ENCODE results near the gene DMAP1. TPM values are rescaled to one million over a fixed set of nuclear protein-coding genes. Genes with fewer than 3 reads are reported as not detected.
A peak's percentile ranks its signal among the peaks of the same experiment; 100 is the strongest.

The DMAP1 gene
- total and polyA plus RNA-seq, 9 of the 15 experiments (the other 6 are each of a cell fraction or from before 2014, with no cell fraction given) = 1.5 to 51.2 (median 30.3) TPM

DNA sequence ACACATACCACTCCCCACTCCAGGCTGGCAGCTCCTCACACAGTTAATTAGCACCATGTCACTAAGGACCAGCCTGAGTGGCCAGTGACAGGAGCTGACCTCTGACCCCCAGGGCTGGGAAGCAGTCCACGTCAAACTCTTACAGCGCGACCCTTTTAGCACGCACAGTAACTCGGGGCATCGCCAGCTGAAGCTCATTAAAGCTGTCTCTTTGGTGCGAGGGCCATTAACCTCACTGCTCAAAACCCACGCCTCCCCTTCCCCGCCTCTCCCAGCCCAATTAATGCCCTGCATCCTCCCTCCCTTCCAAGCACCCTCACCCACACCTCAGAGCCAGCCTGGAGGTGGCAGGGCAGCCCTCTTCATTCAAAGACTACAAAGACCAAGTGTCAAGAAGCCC is 31.7 kb downstream of the DMAP1 start:
- 88% methylated on average over 9 of the region's 9 CpGs for WGBS (ENCODE audit: insufficient coverage, low coverage, missing lambda C conversion rate)
- CTCF ChIA-PET (ENCODE audit: low intra/inter-chr PET ratio) = no interaction called here
- Histone ChIP-seq H3K9ac (ENCODE audit: insufficient read depth in 1 of 2, low read depth in 2 of 2, low read length in 2 of 2) (peak overlapping the region in 1 of 2 experiments; percentile 29; a peak in 1 of 4 replicates), H3K9me1 (ENCODE audit: control insufficient read depth, insufficient read depth, low read length) (peaks cover 5% of the 10 kb centered on the region), H3K27me3 (ENCODE audit: control insufficient read depth in 2 of 2, insufficient read depth in 2 of 2, low read length in 2 of 2) (no peaks in the 10 kb centered on the region), H3K4me3 (no peak overlapping the region), H3K9me3 (replicated peaks; ENCODE audit: control insufficient read depth, insufficient read depth, low read depth, low read length) (no peaks in the 10 kb centered on the region), H3K79me2 (ENCODE audit: control insufficient read depth, insufficient read depth, low read length) (no peaks in the 10 kb centered on the region), H4K20me1 (replicated peaks; ENCODE audit: control insufficient read depth, insufficient read depth, low read length) (peaks cover 17% of the 10 kb centered on the region), H3K36me3 (ENCODE audit: control insufficient read depth, insufficient read depth, low read length) (peaks cover 22% of the 10 kb centered on the region), H3K4me1 (replicated peaks in 1 of 2; ENCODE audit: control insufficient read depth in 2 of 2, insufficient read depth in 2 of 2, low read length in 2 of 2) (peaks cover 11 to 18% of the 10 kb centered on the region in 2 experiments; a peak in 3 of 5 replicates), H3K4me2 (ENCODE audit: insufficient read depth, low read length) (no peak overlapping the region), H2AFZ (ENCODE audit: low read depth, low read length) (no peak overlapping the region), H3K27ac (ENCODE audit: extremely low read depth, low read depth, low read length) (no peak overlapping the region)
- TF ChIP-seq NR2C1 (IDR thresholded peaks at IDR 0.05) (0 out of 2 replicates have a peak, but pooled peaks have one; percentile 14), NR2C1 (tag; IDR thresholded peaks at IDR 0.05) (0 out of 2 replicates have a peak, but pooled peaks have one; percentile 45), NR2C2 (CRISPR knock-in tag; IDR thresholded peaks at IDR 0.05) (0 out of 2 replicates have a peak, but pooled peaks have one; percentile 42), NR2C2 (tag; IDR thresholded peaks at IDR 0.05) (no peak), CHCHD3 (CRISPR knock-in tag; IDR thresholded peaks at IDR 0.05) (no peak)
- TF ChIP-seq, protein P1, sequence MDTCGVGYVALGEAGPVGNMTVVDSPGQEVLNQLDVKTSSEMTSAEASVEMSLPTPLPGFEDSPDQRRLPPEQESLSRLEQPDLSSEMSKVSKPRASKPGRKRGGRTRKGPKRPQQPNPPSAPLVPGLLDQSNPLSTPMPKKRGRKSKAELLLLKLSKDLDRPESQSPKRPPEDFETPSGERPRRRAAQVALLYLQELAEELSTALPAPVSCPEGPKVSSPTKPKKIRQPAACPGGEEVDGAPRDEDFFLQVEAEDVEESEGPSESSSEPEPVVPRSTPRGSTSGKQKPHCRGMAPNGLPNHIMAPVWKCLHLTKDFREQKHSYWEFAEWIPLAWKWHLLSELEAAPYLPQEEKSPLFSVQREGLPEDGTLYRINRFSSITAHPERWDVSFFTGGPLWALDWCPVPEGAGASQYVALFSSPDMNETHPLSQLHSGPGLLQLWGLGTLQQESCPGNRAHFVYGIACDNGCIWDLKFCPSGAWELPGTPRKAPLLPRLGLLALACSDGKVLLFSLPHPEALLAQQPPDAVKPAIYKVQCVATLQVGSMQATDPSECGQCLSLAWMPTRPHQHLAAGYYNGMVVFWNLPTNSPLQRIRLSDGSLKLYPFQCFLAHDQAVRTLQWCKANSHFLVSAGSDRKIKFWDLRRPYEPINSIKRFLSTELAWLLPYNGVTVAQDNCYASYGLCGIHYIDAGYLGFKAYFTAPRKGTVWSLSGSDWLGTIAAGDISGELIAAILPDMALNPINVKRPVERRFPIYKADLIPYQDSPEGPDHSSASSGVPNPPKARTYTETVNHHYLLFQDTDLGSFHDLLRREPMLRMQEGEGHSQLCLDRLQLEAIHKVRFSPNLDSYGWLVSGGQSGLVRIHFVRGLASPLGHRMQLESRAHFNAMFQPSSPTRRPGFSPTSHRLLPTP (IDR thresholded peaks at IDR 0.05; ENCODE audit: borderline replicate concordance, extremely low read depth, insufficient read length) = no peak
- TF ChIP-seq, protein P2, sequence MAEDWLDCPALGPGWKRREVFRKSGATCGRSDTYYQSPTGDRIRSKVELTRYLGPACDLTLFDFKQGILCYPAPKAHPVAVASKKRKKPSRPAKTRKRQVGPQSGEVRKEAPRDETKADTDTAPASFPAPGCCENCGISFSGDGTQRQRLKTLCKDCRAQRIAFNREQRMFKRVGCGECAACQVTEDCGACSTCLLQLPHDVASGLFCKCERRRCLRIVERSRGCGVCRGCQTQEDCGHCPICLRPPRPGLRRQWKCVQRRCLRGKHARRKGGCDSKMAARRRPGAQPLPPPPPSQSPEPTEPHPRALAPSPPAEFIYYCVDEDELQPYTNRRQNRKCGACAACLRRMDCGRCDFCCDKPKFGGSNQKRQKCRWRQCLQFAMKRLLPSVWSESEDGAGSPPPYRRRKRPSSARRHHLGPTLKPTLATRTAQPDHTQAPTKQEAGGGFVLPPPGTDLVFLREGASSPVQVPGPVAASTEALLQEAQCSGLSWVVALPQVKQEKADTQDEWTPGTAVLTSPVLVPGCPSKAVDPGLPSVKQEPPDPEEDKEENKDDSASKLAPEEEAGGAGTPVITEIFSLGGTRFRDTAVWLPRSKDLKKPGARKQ (CRISPR knock-in tag; IDR thresholded peaks at IDR 0.05) = no peak
- in situ Hi-C loops (cut with MboI) = no loop called here
- FAIRE-seq (no peak), DNase-seq (ENCODE audit: extremely low read depth in 1 of 4, low spot score in 3 of 4) (no peak), ATAC-seq (no peak)
- BruUV-seq (replicated peaks) = no TSS peak
- intact Hi-C loops (cut with micrococcal nuclease) = no loop called here
- POLR2A ChIA-PET = no interaction called here

Measured in K562 (cell line).